D341Med (cell line): ENCODE results near the gene HOXD8.
A peak's percentile ranks its signal among the peaks of the same experiment; 100 is the strongest.

Experiments used
- DNase-seq: peaks from one replicate; pipeline ENCODE4 v3.0.0; 2012; ENCODE audit warnings: low spot score

HOXD8 gene

GRCh38 chr2:176130957-176131847 is 1.7 kb downstream of the HOXD8 start:
- no peak for DNase-seq

GRCh38 chr2:176131848-176132158 is 2.3 kb downstream of the HOXD8 start:
- DNase-seq = no peak

GRCh38 chr2:176132205-176133171 is 3.0 kb downstream of the HOXD8 start:
- DNase-seq = no peak

GRCh38 chr2:176133389-176133788 is 3.9 kb downstream of the HOXD8 start:
- DNase-seq = no peak

GRCh38 chr2:176134035-176134434 is 4.5 kb downstream of the HOXD8 start:
- no peak for DNase-seq

GRCh38 chr2:176135035-176135440 is 5.5 kb downstream of the HOXD8 start:
- no peak for DNase-seq

- no peak for DNase-seq
Measured at GRCh38 chr2:176136374-176137251, 7.1 kb downstream of the HOXD8 start.

- no peak for DNase-seq
Measured at GRCh38 chr2:176137252-176137580, 7.7 kb downstream of the HOXD8 start.

- no peak for DNase-seq
Measured at GRCh38 chr2:176137906-176138305, 8.4 kb downstream of the HOXD8 start.

GRCh38 chr2:176138526-176138922 is 9.0 kb downstream of the HOXD8 start:
- no peak for DNase-seq

GRCh38 chr2:176138923-176139660 is 9.6 kb downstream of the HOXD8 start:
- DNase-seq = no peak

GRCh38 chr2:176139661-176140512 is 10.4 kb downstream of the HOXD8 start:
- DNase-seq = no peak

- peak; percentile 93 for DNase-seq
Measured at GRCh38 chr2:176140513-176141317, 11.2 kb downstream of the HOXD8 start.

GRCh38 chr2:176142281-176142680 is 12.8 kb downstream of the HOXD8 start:
- DNase-seq = no peak

- no peak for DNase-seq
Measured at GRCh38 chr2:176145085-176145969, 15.8 kb downstream of the HOXD8 start.

GRCh38 chr2:176146101-176146500 is 16.6 kb downstream of the HOXD8 start:
- no peak for DNase-seq

GRCh38 chr2:176146645-176147044 is 17.1 kb downstream of the HOXD8 start:
- no peak for DNase-seq

- DNase-seq = no peak
Measured at GRCh38 chr2:176147210-176147799, 17.8 kb downstream of the HOXD8 start.
